ENCODE measurements around the gene SLC16A14. TPM values are rescaled to one million over a fixed set of nuclear protein-coding genes. Genes with fewer than 3 reads are reported as not detected.

Gene SLC16A14
- total RNA-seq, 1 donor = under 0.01 TPM

DNA sequence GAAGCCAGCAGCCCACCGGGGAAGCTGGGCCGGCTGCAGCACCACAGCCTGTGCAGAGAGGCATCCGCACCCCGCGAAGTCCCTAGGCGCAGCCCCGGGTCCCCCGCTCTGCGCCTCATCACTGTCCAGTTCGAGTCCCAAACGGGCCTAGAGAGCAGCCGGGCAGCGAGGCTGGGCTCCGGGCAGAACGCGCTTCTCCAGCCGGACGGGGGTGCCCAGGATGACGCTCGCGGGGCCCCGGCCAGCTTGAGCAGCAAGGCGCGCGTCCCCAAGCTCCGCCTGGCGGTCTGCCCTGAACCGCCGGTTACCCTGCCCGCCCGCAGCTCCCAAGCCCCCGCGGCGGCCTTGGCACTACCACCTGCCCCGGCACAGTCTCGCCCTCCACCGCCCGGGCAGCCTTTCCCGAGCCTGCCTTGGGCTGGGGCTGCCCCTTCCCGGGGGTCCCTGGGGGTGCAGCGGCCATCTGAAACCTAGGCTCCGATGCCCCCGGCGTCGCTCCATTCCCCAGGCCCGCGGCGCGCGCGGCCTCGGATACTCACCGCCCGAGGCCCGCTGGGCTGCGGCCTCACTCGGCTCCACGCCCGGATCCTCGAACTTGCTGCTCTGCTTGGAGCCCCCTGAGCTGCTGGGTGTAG, 591 bp downstream of the SLC16A14 start:
- Histone ChIP-seq H2AFZ (ENCODE audit: low read length) (peak overlapping the region; percentile 98), H3K4me3 (ENCODE audit: insufficient read depth, low read length) (peak overlapping the region; percentile 71), H3K4me1 (ENCODE audit: insufficient read depth, low read length) (peaks cover 7% of the 10 kb centered on the region), H3K4me2 (ENCODE audit: insufficient read depth, low read length) (peak overlapping the region; percentile 98), H3K27ac (ENCODE audit: low read depth, low read length) (no peak overlapping the region), H3K9me3 (ENCODE audit: low read depth, low read length) (no peaks in the 10 kb centered on the region), H4K20me1 (ENCODE audit: insufficient read depth, low read length) (no peaks in the 10 kb centered on the region), H3K27me3 (ENCODE audit: insufficient read depth, low read length) (peaks cover 12% of the 10 kb centered on the region), H3K36me3 (ENCODE audit: insufficient read depth, low read length) (no peaks in the 10 kb centered on the region), H3K79me2 (ENCODE audit: insufficient read depth, low read length) (no peaks in the 10 kb centered on the region)
- TF ChIP-seq, protein P1, sequence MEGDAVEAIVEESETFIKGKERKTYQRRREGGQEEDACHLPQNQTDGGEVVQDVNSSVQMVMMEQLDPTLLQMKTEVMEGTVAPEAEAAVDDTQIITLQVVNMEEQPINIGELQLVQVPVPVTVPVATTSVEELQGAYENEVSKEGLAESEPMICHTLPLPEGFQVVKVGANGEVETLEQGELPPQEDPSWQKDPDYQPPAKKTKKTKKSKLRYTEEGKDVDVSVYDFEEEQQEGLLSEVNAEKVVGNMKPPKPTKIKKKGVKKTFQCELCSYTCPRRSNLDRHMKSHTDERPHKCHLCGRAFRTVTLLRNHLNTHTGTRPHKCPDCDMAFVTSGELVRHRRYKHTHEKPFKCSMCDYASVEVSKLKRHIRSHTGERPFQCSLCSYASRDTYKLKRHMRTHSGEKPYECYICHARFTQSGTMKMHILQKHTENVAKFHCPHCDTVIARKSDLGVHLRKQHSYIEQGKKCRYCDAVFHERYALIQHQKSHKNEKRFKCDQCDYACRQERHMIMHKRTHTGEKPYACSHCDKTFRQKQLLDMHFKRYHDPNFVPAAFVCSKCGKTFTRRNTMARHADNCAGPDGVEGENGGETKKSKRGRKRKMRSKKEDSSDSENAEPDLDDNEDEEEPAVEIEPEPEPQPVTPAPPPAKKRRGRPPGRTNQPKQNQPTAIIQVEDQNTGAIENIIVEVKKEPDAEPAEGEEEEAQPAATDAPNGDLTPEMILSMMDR (IDR thresholded peaks at IDR 0.05; ENCODE audit: extremely low read depth, low read depth, low read length) = no peak
- peak; percentile 85 for DNase-seq (ENCODE audit: insufficient read length, low spot score, missing footprints)

DNA sequence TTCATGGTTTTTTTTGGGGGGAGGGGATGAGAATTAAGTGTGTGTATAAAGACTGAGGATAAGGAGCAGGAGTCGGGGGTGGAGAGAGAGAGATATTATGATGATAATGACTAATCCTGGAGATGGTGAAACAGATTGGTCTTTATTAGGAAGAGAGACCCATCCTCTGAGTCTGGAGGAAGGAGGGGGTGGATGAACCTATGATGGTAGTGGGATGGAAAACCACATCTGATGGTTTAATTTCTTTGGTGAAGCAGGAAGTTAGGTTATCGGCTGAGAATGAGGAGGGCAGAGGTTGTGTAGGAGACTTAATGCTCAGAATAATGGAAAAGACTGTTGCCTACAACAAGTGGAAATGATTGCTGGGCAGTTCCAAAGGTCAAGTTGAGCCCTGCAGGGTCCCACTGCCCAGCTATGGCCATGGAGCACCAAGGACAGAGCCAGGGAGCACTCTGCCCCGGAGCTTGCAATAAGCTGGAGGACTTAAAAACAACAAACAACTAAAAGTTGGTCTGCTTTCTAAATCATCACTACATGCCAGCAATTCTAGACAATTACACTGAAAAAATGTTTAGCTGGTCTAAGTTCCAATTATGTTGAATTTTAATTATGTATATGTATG, 7.9 kb downstream of the SLC16A14 start:
- Histone ChIP-seq H3K36me3 (ENCODE audit: insufficient read depth, low read length) (no peaks in the 10 kb centered on the region), H2AFZ (ENCODE audit: low read length) (no peak overlapping the region), H3K4me1 (ENCODE audit: insufficient read depth, low read length) (no peaks in the 10 kb centered on the region), H3K79me2 (ENCODE audit: insufficient read depth, low read length) (no peaks in the 10 kb centered on the region), H3K27me3 (ENCODE audit: insufficient read depth, low read length) (peaks cover 4% of the 10 kb centered on the region), H3K9me3 (ENCODE audit: low read depth, low read length) (no peaks in the 10 kb centered on the region), H4K20me1 (ENCODE audit: insufficient read depth, low read length) (no peaks in the 10 kb centered on the region), H3K4me3 (ENCODE audit: insufficient read depth, low read length) (no peak overlapping the region), H3K4me2 (ENCODE audit: insufficient read depth, low read length) (no peak overlapping the region), H3K27ac (ENCODE audit: low read depth, low read length) (no peak overlapping the region)
- TF ChIP-seq, protein P1 (IDR thresholded peaks at IDR 0.05; ENCODE audit: extremely low read depth, low read depth, low read length) = no peak
- DNase-seq (ENCODE audit: insufficient read length, low spot score, missing footprints) = no peak

DNA sequence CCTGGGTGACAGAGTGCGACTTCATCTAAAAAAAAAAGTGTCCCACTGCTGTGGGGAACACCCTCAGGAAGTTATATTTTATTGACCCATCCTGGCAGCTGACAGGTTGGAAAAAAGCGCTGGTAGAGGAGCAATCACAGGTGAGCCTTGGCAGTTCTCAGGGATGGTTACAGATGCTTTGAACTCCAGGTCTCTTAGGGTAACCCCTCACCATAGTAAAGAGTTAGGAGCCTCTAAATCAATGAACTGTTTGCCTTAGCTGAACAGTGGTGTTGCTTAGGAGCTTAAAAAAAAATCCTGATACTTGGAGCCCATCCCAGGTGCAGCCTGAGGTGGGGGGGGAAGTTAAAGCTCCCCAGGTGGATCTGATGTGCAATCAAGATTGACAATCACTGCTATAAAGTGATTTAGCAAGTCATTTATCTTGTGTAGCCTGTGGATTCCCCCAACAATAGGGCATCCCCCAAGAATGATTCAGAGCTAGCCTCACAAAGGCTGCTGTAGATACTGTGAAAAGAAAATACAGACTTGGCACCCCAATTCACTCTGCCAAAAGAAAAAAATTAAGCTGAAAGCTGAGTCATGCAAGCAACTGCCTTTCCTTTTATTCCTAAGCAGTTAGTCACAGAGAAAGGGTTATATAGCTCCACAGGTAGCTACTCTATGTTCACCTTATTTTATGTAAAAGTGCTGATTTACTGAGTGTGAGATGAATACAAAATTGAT, 14.8 kb downstream of the SLC16A14 start:
- DNase-seq (ENCODE audit: insufficient read length, low spot score, missing footprints) = peak; percentile 84
- no peak overlapping the region for H3K4me3 ChIP-seq (ENCODE audit: insufficient read depth, low read length)
- H3K4me2 ChIP-seq (ENCODE audit: insufficient read depth, low read length) = no peak overlapping the region
- H3K27me3 ChIP-seq (ENCODE audit: insufficient read depth, low read length) = no peaks in the 10 kb centered on the region
- H3K27ac ChIP-seq (ENCODE audit: low read depth, low read length) = no peak overlapping the region
- peaks cover 10% of the 10 kb centered on the region for H3K4me1 ChIP-seq (ENCODE audit: insufficient read depth, low read length)
- H3K79me2 ChIP-seq (ENCODE audit: insufficient read depth, low read length) = no peaks in the 10 kb centered on the region
- no peaks in the 10 kb centered on the region for H4K20me1 ChIP-seq (ENCODE audit: insufficient read depth, low read length)
- no peaks in the 10 kb centered on the region for H3K36me3 ChIP-seq (ENCODE audit: insufficient read depth, low read length)
- H3K9me3 ChIP-seq (ENCODE audit: low read depth, low read length) = no peaks in the 10 kb centered on the region
- no peak overlapping the region for H2AFZ ChIP-seq (ENCODE audit: low read length)
- TF ChIP-seq, protein P1 (IDR thresholded peaks at IDR 0.05; ENCODE audit: extremely low read depth, low read depth, low read length) = no peak

DNA sequence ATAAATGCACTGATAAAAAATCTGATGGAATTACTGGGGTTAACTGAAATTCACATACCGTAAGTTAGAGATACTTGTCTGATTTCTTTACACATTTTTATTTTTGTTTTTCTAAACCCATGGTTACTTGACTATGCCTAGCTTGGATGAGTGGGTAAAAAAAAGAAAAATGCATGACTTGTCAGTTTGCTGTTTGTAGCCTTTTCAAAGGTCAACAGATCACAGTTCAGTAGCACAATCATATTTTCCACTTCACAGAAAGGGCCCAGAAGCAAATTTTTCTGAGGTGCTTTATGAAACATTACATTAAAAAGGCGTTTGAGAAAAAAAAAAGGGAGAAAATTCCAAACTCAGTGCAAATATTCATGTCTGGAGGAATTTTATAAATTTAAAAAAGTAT, 16.4 kb downstream of the SLC16A14 start:
- Histone ChIP-seq H3K4me1 (ENCODE audit: insufficient read depth, low read length) (peaks cover 10% of the 10 kb centered on the region), H3K36me3 (ENCODE audit: insufficient read depth, low read length) (no peaks in the 10 kb centered on the region), H3K27me3 (ENCODE audit: insufficient read depth, low read length) (no peaks in the 10 kb centered on the region), H3K27ac (ENCODE audit: low read depth, low read length) (no peak overlapping the region), H2AFZ (ENCODE audit: low read length) (no peak overlapping the region), H3K9me3 (ENCODE audit: low read depth, low read length) (no peaks in the 10 kb centered on the region), H4K20me1 (ENCODE audit: insufficient read depth, low read length) (no peaks in the 10 kb centered on the region), H3K4me2 (ENCODE audit: insufficient read depth, low read length) (no peak overlapping the region), H3K4me3 (ENCODE audit: insufficient read depth, low read length) (no peak overlapping the region), H3K79me2 (ENCODE audit: insufficient read depth, low read length) (no peaks in the 10 kb centered on the region)
- no peak for DNase-seq (ENCODE audit: insufficient read length, low spot score, missing footprints)
- TF ChIP-seq, protein P1 (IDR thresholded peaks at IDR 0.05; ENCODE audit: extremely low read depth, low read depth, low read length) = no peak

All from osteoblast (primary cell).